ENCODE results near the gene LETM1.

The LETM1 gene

DNA sequence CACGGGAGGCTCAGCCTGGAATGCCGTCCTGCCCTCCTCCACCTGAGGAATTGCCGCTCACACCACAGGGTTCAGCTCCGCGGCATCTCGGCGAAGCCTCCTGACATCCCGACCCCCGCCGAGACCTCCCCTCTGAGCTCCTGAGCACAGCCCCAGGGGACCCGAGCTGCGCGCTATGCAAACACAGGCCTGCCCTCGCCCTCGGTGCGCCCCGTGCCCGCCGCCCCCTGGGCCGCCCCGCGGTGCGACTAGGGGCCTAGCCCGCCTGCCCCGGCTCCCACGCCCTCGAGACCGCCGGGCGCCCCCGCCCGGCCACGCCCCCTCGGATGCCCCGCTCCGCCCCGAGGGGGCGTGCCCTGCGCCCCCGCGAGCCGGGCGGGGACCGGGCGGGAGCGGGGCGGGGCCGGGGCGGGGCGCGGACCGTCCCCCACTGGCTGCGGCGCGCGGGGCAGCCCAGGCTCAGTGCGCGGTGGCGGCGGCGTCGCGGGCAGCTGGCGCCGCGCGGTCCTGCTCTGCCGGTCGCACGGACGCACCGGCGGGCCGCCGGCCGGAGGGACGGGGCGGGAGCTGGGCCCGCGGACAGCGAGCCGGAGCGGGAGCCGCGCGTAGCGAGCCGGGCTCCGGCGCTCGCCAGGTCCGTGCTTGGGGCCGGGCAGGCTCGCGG lies 63.0 kb downstream of the LETM1 start, which contains the start of gene FGFR3:
FGFR3 (plus strand) TSS at position 462 of the 664 bp plus-strand sequence. CDS start 642 bp downstream, outside the sequence.
- peak; percentile 12 for DNase-seq

DNA sequence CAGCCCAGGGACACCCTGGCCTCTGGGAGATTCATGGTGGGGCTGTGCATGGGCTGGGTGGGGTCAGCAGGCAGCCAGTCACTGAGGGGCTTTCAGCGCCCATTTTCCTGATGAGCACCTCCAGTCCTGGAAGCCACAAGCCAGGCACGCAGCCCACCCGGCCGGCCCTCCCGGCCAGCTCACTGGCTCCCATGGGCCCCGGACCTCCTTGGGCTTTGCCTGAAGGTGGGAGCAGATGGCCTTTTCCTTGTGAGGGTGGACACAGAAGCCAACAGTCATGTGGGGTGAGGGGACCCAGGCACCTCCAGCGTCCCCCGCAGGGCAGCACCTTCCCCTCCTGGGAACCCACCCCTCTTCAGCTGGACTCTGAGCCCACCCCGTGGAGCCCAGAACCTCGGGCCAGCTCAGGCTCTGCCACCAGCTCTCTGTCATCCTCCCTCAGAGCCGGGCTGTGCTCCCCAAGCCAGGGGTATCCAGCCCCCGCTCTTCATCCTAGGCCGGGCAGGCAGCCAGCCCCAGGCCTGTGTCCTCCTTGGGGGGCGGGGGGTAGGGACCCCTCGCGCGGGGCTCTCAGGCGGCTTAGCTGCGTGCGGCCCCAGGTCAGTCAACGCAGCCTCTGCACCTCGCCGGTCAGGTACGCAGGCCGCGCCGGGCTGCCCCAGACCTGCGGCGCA lies 63.7 kb downstream of the LETM1 start:
- no peak for DNase-seq

DNA sequence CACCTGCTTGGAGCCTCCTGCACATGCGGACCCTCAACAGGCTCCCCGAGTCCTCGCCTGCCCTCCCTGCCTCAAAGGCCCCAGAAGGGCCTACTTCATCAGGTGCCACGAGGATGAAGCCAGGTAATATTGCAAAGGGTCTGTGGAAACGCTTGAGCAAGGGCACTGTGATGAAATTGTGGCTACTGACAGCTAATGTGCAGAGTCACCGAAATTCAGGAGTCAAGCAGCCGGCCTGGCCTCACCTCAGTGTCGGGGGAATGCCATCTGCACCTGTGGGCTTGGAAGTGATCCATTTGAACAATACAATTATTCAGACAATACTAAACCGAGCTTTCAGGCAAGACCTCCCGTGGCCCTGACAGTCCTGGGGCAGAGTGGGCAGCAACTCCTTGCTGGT lies 66.0 kb downstream of the LETM1 start:
- DNase-seq: no peak

DNA sequence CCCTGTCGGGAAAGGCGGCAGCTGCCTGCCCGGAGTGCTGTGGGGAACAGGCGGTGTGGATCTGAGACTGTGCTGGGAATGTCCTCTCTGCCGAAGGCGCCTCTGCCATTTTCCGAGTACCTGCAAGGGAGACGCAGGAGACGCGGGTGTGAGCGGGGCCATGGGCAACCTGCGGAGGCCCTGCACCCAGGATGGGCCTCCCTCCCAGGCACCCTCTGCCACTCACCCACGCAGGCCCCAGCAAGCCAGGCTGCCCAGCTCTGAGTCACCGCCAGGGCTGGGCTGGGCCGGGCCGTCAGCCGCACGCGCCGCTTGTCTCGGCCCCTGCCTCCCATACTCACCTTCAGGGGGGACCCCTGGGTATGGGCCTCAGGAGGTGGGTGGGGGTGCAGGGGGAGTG lies 66.4 kb downstream of the LETM1 start:
- no peak for DNase-seq

DNA sequence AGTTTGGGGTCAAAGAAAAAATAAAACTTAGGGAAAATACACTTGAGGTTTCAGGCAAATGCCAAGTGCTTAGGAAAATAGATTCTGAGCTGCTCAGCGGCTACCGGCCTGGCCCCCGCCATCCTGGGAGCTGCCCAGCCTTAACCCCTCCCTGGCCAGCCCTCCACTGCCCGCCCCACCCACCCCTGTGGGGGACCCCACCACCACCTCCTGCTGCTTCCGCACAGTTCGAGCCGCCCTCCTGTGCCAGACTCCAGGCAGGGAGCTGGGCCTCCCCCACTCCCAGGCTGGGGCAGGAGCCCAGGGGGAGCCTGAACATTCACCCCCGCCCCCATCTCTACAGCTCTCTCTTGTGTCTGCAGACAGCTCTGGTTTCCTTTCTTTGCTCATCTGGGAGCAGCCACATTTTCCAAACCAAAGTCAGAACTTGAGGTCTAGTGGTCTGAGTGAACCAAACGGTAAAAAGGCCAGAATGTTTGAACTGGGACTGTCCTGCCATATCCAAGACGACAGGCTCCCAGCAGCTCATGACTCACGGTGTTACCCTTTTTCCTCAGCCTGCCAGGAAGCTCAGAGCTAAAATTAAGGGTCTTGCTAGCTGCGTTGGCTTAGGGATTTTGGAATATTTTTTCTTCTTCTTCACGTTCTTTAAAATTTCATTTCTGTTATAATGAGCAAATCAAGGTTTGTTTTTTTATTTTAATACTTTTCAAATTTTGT lies 67.5 kb downstream of the LETM1 start:
- no peak for DNase-seq

DNA sequence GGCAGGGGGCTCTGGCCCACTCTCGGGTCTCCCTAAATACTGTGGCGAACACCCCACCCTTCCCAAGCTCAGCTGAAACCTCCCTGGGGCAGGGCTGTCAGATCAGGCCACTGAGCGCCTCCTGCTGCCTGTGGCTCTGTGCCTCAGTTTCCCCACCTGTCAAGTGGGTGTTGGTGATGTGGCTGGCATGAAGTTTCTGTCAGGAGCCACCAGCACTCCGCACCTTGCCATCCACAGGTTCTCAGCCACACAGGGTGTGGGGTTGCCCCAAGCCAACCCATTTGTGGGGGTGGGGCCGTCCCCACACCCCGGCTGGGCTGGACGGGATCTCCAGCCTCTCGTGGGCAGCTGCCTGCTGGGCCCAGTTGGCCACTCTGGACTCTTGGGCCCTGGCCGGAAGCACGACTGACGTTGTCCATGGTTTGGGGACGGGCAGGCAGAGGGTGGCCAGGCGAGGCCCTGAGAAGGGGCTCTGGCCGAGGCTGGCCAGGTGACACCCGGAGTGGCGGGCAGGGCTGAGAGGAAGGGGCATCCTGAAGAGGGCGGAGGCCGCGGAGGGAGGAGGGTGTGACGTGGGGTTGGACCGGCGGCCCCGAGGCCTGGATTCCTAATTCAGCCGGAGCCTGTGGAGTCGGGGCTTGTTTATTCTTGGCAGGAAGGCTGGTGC lies 68.4 kb downstream of the LETM1 start:
- DNase-seq: no peak

DNA sequence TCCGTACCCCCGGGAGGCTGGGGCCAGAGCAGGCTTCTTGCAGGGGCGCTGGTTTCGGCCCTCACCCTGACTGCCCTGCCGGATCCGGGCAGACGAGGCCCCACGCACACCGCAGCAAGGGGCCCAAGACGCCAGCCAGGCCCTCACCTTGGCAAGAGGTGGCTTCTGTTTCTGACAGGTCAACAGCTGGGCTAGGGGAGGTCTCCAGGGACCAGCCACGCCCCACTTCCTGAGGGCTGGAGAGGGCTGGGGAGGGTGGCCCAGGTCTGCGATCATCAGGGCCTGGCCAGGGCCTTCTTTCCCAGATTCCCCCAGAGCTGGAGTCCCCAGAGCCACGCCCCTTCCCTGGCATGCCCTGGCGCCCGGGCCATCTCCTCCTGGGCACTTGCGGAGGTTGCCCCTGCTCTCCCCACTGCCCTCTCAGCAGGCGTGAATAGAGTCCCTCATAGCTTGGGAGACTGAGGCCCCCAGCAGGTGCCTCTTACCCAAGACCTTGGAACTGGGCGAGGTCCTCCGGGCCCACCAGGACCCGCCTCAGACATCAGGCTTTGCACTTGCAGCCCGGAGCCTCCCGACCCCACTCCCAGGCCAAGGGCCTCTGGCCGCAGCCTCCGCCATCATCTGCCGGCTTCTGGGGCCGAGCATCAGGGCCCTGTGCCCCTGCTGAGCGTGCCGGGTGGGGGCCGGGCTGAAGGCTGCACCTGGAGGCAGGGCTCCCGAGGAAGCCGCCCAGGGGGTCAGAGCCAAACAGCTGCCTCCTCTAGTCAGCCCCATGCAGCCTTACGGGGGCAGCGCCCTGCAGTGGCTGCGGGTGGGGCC lies 69.2 kb downstream of the LETM1 start:
- no peak for DNase-seq

DNA sequence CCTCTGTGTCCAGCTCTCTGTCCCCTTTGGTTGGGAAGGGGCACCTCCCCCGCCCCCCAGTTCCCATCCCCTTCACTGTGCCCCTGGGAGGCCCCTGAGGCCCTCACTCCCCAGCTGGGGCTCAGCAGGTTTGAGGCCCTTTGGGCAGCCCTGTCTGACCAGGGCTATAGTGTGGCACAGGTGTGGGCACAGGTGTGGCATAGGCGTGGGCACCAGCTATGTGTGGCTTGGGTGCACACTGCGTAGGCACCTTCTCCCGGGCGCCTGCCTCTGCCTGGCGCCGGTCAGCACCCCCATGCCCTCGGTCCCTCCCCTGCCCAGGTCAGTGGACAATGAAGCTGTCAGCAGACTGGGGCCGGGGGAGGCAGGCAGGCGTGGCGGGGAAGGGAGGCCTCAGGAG lies 70.4 kb downstream of the LETM1 start:
- DNase-seq: no peak

DNA sequence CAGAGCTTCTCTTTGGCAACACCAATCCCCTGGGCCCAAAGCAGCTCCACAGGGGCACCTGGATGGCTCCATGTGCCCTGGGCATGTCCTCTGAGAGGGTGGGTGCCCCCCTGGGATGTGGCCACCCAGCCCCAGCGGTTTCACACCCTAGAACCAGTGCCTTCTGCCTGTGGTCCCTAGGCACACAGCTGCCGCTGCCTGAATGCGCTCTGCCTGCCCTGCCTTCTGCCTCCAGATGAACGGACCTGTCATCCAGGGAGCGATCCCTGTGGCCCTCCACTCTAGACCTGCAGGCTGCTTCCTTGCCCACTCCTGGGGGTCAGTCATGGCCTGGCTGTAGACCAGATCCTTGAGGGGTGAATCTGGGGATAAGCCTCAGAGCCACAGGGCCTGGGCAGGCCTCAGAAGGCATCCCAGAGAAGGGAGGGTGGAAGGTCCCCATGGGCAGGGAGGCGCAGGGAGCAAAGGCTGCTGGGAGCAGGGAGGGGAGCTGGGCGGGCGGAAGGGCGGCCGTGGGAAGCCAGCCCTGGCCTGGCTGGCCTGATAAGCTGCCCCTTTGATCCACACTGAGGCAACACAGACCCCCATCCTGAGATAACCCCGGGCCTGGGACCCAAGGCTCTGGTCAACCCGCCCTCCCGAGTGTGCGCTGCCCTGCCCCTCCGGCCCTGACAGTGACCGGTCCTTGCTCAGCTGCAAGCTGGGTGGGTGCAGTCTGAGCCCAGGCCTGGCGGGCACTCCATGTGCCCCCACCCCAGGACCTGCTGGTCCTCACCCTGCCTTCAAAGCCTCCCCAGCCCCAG lies 71.0 kb downstream of the LETM1 start:
- no peak for DNase-seq

DNA sequence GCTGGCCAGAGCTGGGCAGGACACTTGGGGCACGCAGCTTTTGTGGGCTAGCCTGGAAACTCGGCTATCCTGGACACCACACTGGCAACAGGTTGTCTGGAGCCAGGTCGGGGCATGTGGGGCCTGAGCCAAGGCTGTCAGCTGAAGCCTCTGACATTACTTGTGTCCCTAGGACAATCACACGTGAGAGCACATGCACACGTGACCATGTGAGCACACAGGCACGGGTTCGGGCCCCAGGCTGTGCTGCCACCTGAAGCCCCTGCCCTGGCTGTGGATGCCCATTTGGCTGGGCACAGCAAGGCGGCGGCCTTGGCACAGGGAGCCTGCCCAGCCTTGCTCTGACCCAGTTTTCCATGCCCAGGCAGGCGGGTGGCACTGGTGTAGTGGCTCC lies 71.6 kb downstream of the LETM1 start:
- no peak for DNase-seq

DNA sequence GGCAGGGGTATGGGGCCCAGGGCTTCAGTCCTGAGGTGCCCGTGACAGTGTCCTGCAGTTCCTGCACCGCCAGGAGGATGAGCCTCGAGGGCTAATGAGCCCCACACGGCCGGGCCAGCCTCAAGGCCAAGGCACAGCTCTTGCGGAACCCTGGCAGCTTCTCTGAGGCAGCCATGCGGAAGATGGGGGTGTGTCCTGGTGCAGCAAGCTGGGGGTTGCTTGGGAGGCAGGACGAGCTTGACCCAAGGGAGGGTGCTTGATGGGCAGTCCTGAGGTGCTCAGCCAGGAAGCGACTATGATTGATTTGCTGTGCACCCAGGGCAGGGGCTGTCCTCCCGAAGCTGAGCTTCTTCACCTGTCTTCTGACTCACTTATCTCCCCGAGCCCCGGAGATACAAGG lies 72.0 kb downstream of the LETM1 start:
- no peak for DNase-seq

DNA sequence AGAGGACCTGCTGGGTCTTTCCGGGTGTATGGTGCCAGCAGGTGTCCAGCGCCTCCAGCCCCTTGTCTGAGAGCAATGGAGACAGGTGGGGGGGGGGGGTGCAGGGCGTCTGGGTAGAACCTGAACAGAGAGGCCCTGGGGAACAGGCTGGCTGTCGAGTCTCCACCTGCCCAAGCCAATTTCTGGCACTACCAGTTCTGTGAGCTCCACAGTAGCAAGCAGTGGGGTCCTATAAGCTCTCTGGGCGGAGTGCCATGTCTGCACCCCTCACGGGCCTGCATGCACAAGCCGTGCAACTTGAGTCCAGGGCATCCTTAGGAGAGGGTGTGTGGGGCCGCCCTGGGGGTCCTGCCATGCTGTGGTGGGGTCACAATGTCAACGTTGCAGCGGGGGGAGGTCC lies 72.9 kb downstream of the LETM1 start:
- no peak for DNase-seq

DNA sequence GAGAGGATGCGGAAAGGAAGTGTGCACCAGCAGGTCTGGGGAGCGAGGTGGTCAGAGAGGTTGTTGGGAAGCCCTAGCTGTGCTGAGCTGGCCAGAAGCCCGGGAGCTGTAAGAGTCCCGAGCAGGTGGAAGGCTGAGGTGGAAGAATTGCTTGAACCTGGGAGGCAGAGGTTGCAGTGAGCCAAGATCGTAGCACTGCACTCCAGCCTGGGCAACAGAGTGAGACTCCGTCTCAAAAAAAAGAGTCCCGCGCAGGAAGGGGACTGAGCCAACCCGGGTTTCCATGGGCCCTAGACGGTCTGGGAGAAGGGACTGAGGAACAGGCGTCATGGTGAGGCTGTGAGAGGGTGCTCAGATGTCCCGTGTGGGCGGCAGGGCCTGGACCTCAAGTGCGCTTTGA lies 75.5 kb downstream of the LETM1 start:
- no peak for DNase-seq

DNA sequence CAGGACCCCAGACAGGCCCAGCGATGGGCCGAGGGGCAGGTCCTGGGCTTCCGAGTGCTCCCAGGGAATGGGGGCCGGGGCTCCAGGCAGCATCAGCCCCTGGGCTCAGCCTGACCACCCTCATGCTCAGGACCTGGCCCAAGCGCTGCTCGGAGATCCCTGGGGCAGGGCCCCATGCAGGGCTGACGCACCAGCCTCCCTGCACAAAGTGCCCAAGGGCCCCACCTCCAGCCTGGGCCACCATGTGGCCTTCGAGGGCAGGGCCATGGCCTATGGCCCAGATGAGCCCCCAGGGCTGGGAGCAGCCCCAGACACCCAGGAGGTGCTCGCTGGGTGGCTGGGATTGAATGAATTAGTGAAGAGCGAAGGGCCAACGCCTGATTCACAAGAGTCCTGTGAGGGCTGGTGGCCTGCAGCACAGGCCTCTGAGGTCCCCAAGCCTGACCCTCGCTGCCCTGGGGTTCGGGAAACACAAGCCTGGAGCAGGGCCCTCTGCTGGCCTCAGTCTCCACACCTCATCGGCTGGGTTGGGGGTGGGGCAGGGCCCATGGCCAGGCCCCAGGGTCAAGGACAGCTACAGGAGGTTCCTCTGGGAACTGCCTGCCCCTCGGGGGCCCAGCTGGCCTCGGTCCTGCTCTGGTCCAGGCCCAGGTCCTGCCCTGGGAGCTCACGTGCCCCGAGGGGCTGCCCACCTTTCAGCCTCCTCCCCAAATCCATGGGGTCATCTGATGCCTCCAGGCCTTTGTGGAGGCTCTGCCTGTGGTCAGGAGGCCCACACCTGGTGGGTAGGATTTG lies 76.2 kb downstream of the LETM1 start:
- no peak for DNase-seq

DNA sequence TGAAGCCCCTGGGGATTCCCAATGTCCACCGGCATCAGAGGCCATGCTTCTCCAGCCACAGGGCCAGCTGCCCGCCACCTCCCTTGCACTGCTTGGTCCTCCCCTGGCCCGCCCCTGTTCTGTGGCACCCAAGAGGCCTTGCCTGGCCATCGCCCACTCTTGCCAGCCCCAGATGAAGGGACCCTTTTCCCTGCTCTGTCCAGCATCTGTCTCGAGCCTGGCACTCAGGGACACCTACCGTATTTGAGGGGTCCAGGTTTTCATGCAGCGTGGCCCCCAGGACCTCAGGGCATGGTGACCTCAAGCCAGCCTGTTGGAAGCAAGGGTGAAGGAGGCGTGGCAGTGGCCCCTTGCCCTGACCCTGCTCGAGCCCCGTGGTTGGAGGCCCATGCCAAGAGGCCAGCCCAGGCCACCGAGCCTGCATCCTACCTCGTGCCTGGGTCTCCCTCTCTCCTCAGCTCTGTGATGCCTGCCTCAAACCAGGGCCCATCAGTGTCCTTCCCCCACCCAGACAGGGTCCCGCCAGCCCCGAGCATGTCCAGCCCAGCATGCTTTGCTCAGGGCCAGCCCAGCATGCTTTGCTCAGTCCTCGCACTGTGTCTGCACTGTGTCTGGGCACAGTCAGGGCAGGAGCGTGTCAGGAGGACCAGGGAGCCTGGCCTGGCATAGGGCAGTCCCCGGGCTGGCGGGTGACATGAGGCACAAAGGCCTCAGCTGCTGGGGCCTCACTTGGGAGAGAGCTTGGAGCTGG lies 77.1 kb downstream of the LETM1 start:
- no peak for DNase-seq

DNA sequence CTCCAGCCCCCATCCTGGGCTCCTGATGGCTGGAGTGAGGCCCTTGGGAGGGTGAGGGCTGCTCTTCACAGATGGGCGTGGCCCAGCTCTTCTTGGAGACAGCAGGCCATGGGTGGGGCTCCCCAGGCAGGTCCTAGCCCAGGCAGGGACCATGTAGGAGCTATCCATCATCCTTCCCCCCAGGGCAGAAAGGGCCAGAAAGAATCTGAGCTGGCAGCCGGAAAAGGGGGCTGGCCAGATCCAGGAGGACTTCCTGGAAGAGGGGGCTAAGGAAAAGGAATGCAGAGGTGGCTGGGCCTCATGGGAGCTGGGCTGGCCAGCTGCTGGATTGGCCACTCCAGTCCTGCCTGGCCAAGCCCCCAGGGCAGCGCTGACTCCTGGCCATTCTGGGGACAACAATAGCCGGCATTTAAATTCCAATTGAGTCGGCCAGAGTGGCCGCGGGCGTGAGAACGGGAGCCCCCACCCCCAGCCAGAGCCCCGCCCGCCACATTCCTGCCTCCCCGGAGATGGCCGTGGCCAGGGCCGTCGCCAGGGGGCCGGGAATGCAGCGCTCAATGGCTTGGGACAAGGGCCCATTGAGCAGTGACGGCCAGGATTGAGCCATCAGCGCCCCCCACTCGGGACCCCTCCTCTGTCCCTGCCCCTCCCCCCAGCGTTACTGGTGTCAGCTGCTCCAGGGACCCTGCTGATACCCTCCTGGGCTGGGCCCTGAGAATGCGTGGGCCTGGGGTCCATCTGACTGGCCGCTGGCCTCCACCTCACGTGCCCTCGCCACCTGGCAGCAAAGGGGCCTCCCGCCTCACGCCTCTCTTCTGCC lies 77.9 kb downstream of the LETM1 start:
- DNase-seq: no peak

DNA sequence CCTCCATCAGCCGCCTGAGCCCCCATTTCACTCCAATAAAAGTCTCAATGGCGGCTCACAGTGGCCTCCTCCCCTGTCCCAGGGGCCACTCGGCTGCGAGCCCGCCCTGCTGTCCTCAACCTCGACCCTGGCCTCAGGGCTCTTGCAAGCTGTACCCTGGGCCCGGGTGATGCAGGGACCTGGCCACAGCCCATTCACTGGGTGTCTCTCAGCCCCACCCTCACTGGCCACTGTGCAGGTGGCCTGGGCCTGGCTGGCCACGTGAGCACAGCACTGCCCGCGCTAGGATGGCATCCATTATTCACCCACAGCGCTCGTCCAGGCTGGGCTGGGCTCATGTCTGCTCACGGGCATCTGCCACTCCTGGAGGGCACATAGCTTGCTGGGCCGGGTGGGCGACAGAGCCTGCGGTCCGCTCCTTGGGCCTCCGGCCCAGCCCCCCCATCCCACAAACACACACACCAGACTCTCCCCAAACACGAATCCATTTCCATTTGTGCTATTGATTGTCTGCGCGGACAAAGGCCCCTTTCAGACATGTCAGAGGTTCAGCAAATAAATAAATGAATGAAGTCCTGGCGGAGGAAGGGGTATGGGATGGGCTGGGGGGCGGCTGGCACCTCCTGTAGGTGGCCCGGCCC lies 79.3 kb downstream of the LETM1 start:
- no peak for DNase-seq

DNA sequence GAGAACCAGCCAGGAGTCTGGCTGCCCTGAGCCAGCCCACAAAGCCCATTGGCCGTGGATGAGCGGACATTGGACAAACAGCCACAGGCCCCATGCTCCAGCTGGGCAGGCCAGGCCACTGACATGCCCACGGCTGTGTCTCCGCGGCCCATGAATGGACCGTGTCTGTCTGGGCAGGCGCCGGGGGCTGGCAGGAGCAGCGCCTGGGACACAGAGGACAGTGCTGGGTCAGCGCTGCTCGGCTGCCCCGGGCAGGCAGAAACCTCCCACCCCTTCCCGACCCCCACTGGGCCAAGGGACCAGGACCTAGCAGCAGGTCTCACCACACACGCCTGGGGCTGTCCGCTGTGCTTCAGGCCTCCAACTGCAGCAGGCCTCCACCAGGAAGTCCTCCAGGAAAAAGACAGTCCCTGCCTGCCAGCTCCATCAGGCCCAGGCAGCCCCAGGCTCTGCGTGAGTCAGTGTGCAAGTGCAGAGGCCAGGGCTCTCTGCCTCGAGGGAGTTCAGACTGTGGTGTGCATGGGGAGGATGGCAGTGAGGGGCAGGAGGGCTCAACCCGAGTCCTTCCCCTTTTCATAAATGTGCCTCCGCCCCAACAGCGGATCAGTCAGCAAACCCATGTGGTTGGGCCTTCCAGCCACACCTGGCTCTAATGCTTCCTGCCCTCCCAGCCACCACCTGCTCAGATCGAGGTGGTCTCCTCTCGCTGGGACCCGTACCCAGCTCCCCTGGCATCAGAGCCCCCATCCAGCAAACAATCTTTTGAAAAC lies 80.0 kb downstream of the LETM1 start:
- DNase-seq: no peak
